SKM-1 treated with dmso at 0.1 percent for 144 hours (cell line): ENCODE measurements around the gene ACSS1.
A peak's percentile ranks its signal among the peaks of the same experiment; 100 is the strongest.

ENCODE experiments used
- DNase-seq: peaks from one replicate; lab custom pipeline; 2025; ENCODE audit not compliant: unreplicated experiment; lab: John Stamatoyannopoulos, UW

Gene ACSS1

DNA sequence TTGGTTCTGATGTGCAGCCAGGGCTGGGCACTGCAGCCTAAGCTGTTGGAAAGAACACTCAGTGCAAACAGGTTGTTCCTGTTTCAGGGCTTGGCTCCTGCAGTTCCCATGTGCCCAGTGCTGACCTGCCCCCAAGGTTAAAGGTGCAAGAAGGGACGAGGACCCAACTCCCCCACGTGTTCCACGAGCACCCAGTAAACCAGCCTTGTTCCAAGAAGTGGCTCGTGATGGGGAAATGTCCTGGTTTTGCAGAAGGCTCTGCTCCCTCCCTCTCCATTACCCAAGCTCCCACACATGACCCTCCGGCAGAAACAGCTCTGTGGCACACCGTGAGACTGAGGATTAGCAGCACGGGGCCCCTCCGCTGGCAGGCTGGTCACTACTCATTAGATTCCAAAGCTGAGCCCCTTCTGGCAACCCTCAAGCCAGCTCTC is 9.4 kb downstream of the ACSS1 start:
- DNase-seq = no peak

- DNase-seq = no peak
Observed at GRCh38 chr20:25047766-25048165, 10.2 kb downstream of the ACSS1 start.

- no peak for DNase-seq
Observed at GRCh38 chr20:25046736-25047666, 10.9 kb downstream of the ACSS1 start.

GRCh38 chr20:25046181-25046641 is 11.7 kb downstream of the ACSS1 start:
- DNase-seq = no peak

DNA sequence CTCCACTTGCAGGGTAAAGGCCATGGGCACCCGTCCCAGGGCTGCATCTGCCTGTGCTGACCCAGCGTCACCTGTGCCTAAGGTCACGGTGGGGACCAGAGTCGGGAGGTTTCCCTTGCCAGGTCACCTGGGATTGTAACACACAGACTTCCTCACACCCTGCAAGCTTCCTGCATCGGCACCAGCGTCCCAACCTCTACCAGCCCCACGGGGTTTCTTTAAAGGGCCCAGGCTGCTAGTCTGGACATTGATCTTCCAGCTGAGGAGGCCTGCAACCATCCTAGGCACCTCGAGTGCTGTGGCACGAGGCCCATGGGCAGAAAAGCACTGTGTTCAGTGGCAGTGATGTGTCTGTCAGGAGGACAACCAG is 12.6 kb downstream of the ACSS1 start:
- no peak for DNase-seq

DNA sequence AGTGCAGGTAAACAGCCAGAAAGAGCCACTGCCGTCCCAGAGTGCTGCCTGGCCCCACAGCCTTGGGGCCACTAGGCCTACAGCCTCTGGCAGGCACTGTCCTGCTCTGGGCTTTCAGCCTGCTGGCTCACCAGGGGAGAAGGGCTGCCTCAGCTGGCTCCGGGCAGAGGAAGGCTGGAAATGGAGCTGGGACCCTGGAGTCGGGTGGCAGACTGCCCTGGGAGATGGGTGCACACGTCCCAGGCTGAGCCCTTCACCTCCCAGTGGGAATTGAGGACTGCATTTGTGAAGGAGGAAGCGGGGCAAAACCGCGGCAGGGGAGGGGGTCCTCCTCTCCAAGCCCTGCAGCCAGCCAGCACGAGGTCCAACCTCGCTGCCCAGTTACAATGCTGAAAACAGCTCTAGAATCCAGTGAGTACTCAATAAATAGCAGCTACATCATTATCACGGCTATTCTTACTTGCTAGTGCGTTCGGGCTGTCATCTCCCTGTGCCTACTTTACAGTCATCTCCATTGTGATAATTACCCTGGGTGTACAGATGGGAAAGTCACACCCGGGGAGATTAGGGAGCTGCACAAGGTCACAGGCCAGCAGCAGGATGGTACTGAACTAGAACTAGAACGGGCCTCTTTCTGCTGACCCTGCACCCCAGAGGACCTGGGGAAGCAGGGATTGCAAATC is 13.1 kb downstream of the ACSS1 start:
- no peak for DNase-seq

DNA sequence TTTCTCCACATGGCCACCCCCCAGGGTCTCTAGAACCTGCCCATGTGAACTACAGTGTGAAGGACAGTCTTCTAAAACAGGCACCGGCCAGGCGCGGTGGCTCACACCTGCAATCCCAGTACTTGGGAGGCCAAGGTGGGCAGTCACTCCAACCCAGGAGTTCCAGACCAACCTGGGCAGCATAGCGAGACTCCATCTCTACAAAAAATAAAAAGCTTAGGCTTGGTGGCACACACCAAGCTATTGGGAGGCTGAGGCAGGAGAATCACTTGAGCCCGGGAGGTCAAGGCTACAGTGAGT is 13.7 kb downstream of the ACSS1 start:
- DNase-seq = no peak

GRCh38 chr20:25043499-25044260 is 14.3 kb downstream of the ACSS1 start:
- DNase-seq = no peak

GRCh38 chr20:25042531-25043498 is 15.1 kb downstream of the ACSS1 start:
- peak; percentile 89 for DNase-seq

- no peak for DNase-seq
Observed at GRCh38 chr20:25041813-25042530, 16.0 kb downstream of the ACSS1 start.

GRCh38 chr20:25040438-25040831 is 17.5 kb downstream of the ACSS1 start:
- no peak for DNase-seq

GRCh38 chr20:25039697-25040437 is 18.1 kb downstream of the ACSS1 start:
- no peak for DNase-seq

GRCh38 chr20:25038591-25039015 is 19.3 kb downstream of the ACSS1 start:
- no peak for DNase-seq

DNA sequence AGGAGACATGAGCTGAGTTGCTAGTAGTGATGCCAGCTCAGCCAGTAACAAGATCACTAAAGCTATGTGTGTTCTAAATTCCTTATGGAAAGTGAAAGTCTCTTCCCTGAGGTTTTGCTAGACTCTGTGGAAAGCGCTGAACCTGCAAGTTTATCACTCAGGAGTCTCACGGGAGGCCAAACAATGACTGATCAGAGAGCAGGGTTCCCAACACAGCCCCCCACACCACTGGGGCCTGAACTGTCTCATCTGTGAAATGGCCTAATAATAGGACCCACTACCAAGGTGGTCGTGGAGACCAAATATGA is 19.9 kb downstream of the ACSS1 start:
- no peak for DNase-seq

DNA sequence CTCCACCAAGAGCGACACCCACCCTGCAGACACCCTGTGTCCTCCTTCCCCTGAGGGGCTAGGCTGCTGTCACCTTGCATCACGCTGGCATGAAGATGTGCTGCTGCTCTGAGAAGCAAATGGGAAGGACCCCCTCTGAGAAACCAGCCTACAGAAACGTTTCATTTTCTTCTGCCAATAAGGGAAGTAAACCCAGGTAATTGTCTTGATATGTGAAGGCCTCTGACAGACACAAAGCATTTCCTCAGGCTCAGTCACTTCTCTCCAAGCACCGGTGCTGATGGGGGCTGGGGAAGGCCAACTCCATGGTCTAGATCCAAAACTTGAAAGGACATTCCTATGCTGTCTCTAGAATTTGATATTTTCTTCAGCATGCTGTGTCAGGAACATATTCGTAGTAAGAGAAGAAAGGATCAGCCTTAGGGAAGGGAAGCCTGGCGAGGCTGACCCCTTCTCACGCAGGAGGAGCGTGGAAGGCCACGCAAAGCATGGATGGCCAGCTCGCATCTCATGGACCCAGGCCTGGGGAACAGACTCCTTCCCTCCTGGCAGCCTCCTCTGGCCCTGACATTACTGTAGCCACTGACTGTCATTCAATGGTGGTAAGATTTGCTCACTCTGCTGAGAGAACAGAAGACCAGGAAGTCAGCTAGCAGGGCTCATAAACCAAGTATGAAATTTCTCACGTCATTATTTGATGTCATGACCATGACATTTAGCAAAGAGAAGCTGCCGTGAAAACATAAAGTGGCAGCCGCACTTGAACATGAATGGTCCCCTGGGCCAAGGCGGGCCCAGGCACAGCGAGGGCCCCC is 20.4 kb downstream of the ACSS1 start:
- no peak for DNase-seq

GRCh38 chr20:25036331-25036936 is 21.5 kb downstream of the ACSS1 start:
- DNase-seq = no peak

DNA sequence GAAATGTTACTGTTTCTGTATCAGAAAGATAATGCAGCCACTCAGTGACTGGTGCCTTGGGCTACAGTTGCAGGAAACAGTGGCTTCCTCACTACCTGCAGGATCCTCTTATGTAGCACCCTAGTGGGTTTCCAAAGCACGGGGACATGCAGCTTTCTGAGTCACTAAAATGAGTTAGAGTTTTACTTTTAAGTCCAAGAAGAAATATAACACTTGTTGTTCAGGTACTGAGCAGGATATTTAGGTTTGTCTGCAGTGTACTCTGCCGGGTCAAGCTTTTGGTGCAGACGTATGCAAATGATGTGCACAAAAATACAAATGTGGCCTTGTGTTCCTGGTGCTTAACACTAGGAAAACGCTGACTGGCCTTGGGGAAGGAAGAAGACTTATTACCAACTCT is 22.0 kb downstream of the ACSS1 start:
- DNase-seq = no peak

GRCh38 chr20:25033924-25034300 is 24.0 kb downstream of the ACSS1 start:
- no peak for DNase-seq
